ENCODE data around the gene RPA3.
"Not testable (repeated sequence)": the region's sequence is repeated elsewhere in the genome, so short reads cannot be mapped to it uniquely, and the experiment has no call there.

Gene RPA3

GRCh38 chr7:7688310-7688709 is 30.1 kb downstream of the RPA3 start:
- DNase-seq: no peak

- DNase-seq: no peak
These were observed 30.6 kb downstream of the RPA3 start for GRCh38 chr7:7687800-7688199.

GRCh38 chr7:7686811-7687508 is 31.4 kb downstream of the RPA3 start:
- DNase-seq: no peak

GRCh38 chr7:7682861-7683260 is 35.5 kb downstream of the RPA3 start:
- DNase-seq: no peak

- DNase-seq: no peak
These were observed 36.5 kb downstream of the RPA3 start for GRCh38 chr7:7681936-7682329.

- peak; percentile 31 for DNase-seq
These were observed 37.0 kb downstream of the RPA3 start for GRCh38 chr7:7681191-7681935.

GRCh38 chr7:7679640-7680039 is 38.8 kb downstream of the RPA3 start:
- not testable (repeated sequence) for DNase-seq

- DNase-seq: no peak
These were observed 42.7 kb downstream of the RPA3 start for GRCh38 chr7:7675686-7676085.

GRCh38 chr7:7673240-7673550 is 45.2 kb downstream of the RPA3 start:
- no peak for DNase-seq

- no peak for DNase-seq
These were observed 45.7 kb downstream of the RPA3 start for GRCh38 chr7:7672545-7673239.

GRCh38 chr7:7671361-7671760 is 47.0 kb downstream of the RPA3 start:
- DNase-seq: no peak

- no peak for DNase-seq
These were observed 47.9 kb downstream of the RPA3 start for GRCh38 chr7:7670490-7670889.

- no peak for DNase-seq
These were observed 49.7 kb downstream of the RPA3 start for GRCh38 chr7:7668706-7669105.

- DNase-seq: no peak
These were observed 51.2 kb downstream of the RPA3 start for GRCh38 chr7:7667187-7667586.

GRCh38 chr7:7665031-7665430 is 53.4 kb downstream of the RPA3 start:
- DNase-seq: no peak

- DNase-seq: no peak
These were observed 54.1 kb downstream of the RPA3 start for GRCh38 chr7:7664291-7664690.

GRCh38 chr7:7662527-7662926 is 55.9 kb downstream of the RPA3 start:
- DNase-seq: no peak

GRCh38 chr7:7656459-7656858 is 61.9 kb downstream of the RPA3 start:
- DNase-seq: not testable (repeated sequence)

GRCh38 chr7:7654964-7655715 is 63.3 kb downstream of the RPA3 start:
- DNase-seq: no peak

GRCh38 chr7:7653593-7654187 is 64.7 kb downstream of the RPA3 start:
- peak; percentile 19 for DNase-seq

GRCh38 chr7:7652798-7653540 is 65.4 kb downstream of the RPA3 start:
- no peak for DNase-seq

- DNase-seq: no peak
These were observed 66.9 kb downstream of the RPA3 start for GRCh38 chr7:7651479-7651878.
